ENCODE measurements around the gene SLC38A5. TPM values are rescaled to one million over a fixed set of nuclear protein-coding genes. Genes with fewer than 3 reads are reported as not detected.

The SLC38A5 gene
- total and polyA plus RNA-seq, 2 of the 13 experiments (the other 11 are each of a cell fraction or from before 2014, with no cell fraction given): 46.1 to 73.4 TPM

GRCh38 chrX:48474581-48474980 lies 4.5 kb upstream of the SLC38A5 start (continued):
- TF ChIP-seq ZBTB39 (CRISPR knock-in tag; IDR thresholded peaks at IDR 0.05) (no peak), CREM (IDR thresholded peaks at IDR 0.05) (no peak), CREM (CRISPR knock-in tag; IDR thresholded peaks at IDR 0.05) (no peak), ZNF382 (CRISPR knock-in tag; IDR thresholded peaks at IDR 0.05; ENCODE audit: borderline replicate concordance) (no peak), ZXDC (CRISPR knock-in tag; IDR thresholded peaks at IDR 0.05) (no peak), KLF16 (CRISPR knock-in tag; IDR thresholded peaks at IDR 0.05) (no peak)

DNA sequence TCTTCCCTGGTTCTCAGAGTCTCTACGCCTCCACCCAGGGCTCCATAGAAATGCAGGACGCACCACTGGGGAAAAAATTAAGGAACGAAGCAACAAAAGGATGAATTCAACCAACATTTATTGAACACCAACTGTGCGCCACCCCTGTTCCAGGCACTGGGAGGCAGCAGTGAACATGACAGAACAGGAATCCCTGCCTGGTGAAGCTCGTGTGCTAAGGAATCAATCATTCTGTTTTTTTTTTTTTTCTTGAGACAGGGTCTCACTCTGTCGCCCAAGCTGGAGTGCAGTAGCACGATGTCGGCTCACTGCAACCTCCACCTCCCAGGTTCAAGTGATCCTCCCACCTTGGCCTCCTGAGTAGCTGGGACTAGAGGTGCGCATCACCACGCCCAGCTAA lies 4.1 kb upstream of the SLC38A5 start:
- intact Hi-C loops (cut with micrococcal nuclease; ENCODE audit: unreplicated experiment) (loop anchor here (5.0 to 10.0 kb wide), 2 partner anchors 33 to 61 kb away; partner anchors contain the start of genes PORCN and TBC1D25), in situ Hi-C loops (cut with HindIII; ENCODE audit: extremely low pct_ligation_motif_present, low pct_unique_long_range_greater_than_20kb) (no loop called here)
- FAIRE-seq (peak; percentile 37), DNase-seq (ENCODE audit: low spot score) (no peak), ATAC-seq (no peak)
- H3K4me3 ChIP-seq (replicated peaks in 1 of 3; ENCODE audit: insufficient read depth in 1 of 3, low read depth in 2 of 3, low read length in 3 of 3): no peak overlapping the region
- no peaks in the 10 kb centered on the region for H3K9me3 ChIP-seq (ENCODE audit: low read length)
- H2AFZ ChIP-seq (ENCODE audit: low read length): no peak overlapping the region
- no peak overlapping the region for H3K4me2 ChIP-seq (ENCODE audit: low read depth, low read length)
- H3K79me2 ChIP-seq (ENCODE audit: insufficient read depth, low read length): peaks cover 19% of the 10 kb centered on the region
- no TSS peak for BruUV-seq (replicated peaks)
- H3K27ac ChIP-seq (ENCODE audit: extremely low read length, insufficient read depth, low read length): no peak overlapping the region
- H3K4me1 ChIP-seq (ENCODE audit: insufficient read depth, low read length): peaks cover 62% of the 10 kb centered on the region
- no peak overlapping the region for H3K9ac ChIP-seq (ENCODE audit: insufficient read depth, low read depth, low read length)
- H4K20me1 ChIP-seq (ENCODE audit: insufficient read depth, low read length): no peaks in the 10 kb centered on the region
- H3K36me3 ChIP-seq (replicated peaks in 1 of 2; ENCODE audit: control insufficient read depth in 1 of 2, insufficient read depth in 2 of 2, low read length in 2 of 2): peaks cover 0 to 1% of the 10 kb centered on the region in 2 experiments; a peak in 1 of 5 replicates
- ChIA-PET CTCF (ENCODE audit: low intra/inter-chr PET ratio, low total read pairs) (interaction anchor here (1.8 kb wide), 1 partner anchor 20 kb away, joined by 4 read pairs; no protein-coding TSS in a partner anchor), POLR2A (interaction anchor here (1.1 to 1.7 kb wide), 2 partner anchors 48 to 49 kb away, joined by 3 to 4 read pairs; partner anchors contain the start of gene EBP)
- 58% methylated on average over 6 of the region's 10 CpGs for WGBS (ENCODE audit: low lambda C conversion rate)
- no peaks in the 10 kb centered on the region; a peak in 1 of 5 replicates for H3K27me3 ChIP-seq (ENCODE audit: control insufficient read depth in 1 of 2, insufficient read depth in 2 of 2, low read length in 2 of 2)
- TF ChIP-seq, protein P1, sequence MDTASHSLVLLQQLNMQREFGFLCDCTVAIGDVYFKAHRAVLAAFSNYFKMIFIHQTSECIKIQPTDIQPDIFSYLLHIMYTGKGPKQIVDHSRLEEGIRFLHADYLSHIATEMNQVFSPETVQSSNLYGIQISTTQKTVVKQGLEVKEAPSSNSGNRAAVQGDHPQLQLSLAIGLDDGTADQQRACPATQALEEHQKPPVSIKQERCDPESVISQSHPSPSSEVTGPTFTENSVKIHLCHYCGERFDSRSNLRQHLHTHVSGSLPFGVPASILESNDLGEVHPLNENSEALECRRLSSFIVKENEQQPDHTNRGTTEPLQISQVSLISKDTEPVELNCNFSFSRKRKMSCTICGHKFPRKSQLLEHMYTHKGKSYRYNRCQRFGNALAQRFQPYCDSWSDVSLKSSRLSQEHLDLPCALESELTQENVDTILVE (CRISPR knock-in tag; IDR thresholded peaks at IDR 0.05): no peak
- TF ChIP-seq, protein P2, sequence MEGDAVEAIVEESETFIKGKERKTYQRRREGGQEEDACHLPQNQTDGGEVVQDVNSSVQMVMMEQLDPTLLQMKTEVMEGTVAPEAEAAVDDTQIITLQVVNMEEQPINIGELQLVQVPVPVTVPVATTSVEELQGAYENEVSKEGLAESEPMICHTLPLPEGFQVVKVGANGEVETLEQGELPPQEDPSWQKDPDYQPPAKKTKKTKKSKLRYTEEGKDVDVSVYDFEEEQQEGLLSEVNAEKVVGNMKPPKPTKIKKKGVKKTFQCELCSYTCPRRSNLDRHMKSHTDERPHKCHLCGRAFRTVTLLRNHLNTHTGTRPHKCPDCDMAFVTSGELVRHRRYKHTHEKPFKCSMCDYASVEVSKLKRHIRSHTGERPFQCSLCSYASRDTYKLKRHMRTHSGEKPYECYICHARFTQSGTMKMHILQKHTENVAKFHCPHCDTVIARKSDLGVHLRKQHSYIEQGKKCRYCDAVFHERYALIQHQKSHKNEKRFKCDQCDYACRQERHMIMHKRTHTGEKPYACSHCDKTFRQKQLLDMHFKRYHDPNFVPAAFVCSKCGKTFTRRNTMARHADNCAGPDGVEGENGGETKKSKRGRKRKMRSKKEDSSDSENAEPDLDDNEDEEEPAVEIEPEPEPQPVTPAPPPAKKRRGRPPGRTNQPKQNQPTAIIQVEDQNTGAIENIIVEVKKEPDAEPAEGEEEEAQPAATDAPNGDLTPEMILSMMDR (CRISPR knock-in tag; IDR thresholded peaks at IDR 0.05): peak; percentile 40
- TF ChIP-seq, protein P3, sequence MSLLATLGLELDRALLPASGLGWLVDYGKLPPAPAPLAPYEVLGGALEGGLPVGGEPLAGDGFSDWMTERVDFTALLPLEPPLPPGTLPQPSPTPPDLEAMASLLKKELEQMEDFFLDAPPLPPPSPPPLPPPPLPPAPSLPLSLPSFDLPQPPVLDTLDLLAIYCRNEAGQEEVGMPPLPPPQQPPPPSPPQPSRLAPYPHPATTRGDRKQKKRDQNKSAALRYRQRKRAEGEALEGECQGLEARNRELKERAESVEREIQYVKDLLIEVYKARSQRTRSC (CRISPR knock-in tag; IDR thresholded peaks at IDR 0.05; ENCODE audit: low read depth): no peak
- TF ChIP-seq SMC3 (IDR thresholded peaks at IDR 0.05; ENCODE audit: low read length) (peak; percentile 36; the same call in 1 of the 2 replicates), PLSCR1 (CRISPR knock-in tag; IDR thresholded peaks at IDR 0.05; ENCODE audit: borderline replicate concordance) (no peak), ASH2L (IDR thresholded peaks at IDR 0.05; ENCODE audit: insufficient read length, low read depth, low read length) (no peak), STAG1 (CRISPR knock-in tag; IDR thresholded peaks at IDR 0.05) (peak; percentile 39)

Measured in HepG2 (cell line).